MCF 10A (cell line): ENCODE results near the gene RHD. TPM values are rescaled to one million over a fixed set of nuclear protein-coding genes. Genes with fewer than 3 reads are reported as not detected.
"Not testable (repeated sequence)": the region's sequence is repeated elsewhere in the genome, so short reads cannot be mapped to it uniquely, and the experiment has no call there.

Experiments
- BruUV-seq: library from RNA; stranded (reverse); fragments of 400-500 nt; replicated peaks from 2 replicates; lab custom pipeline; 2021; lab: Mats Ljungman, UMichigan
- CTCF ChIA-PET: fragments of 300-600 bp; sonication (Branson Sonifier 250); formaldehyde crosslinking; extraction: SDS; loops from one replicate; lab custom pipeline; 2021; ENCODE audit warnings: antibody characterized with exemption, inconsistent platforms; lab: Yijun Ruan, JAX
- POLR2A ChIA-PET: fragments of 300-600, 350-650 bp; sonication (Branson Sonifier 250); formaldehyde crosslinking; extraction: SDS; loops from one replicate; lab custom pipeline; 2020; ENCODE audit warnings: antibody characterized with exemption, inconsistent platforms; lab: Yijun Ruan, JAX
- DNase-seq: peaks from one replicate; pipeline ENCODE4 v3.0.0-alpha.2; 2018; ENCODE audit not compliant: unreplicated experiment
- H3K27ac Mint-ChIP-seq: one replicate; pipeline ENCODE4 v1.8.0; 2022; ENCODE audit warnings: mild to moderate bottlenecking, low read depth, mixed read lengths; ENCODE audit not compliant: unreplicated experiment
- H3K27me3 Mint-ChIP-seq: one replicate; pipeline ENCODE4 v1.8.0; 2022; ENCODE audit warnings: mixed read lengths; ENCODE audit not compliant: insufficient read depth, unreplicated experiment
- H3K36me3 Mint-ChIP-seq: one replicate; pipeline ENCODE4 v1.8.0; 2022; ENCODE audit warnings: mild to moderate bottlenecking, moderate library complexity, mixed read lengths; ENCODE audit not compliant: insufficient read depth, unreplicated experiment
- H3K4me1 Mint-ChIP-seq: one replicate; pipeline ENCODE4 v1.8.0; 2022; ENCODE audit warnings: mixed read lengths; ENCODE audit not compliant: insufficient read depth, unreplicated experiment
- H3K4me3 Mint-ChIP-seq: one replicate; pipeline ENCODE4 v1.8.0; 2022; ENCODE audit warnings: mild to moderate bottlenecking, moderate library complexity, mixed read lengths; ENCODE audit not compliant: unreplicated experiment
- H3K9me3 Mint-ChIP-seq: one replicate; pipeline ENCODE4 v1.8.0; 2022; ENCODE audit warnings: mixed read lengths; ENCODE audit not compliant: unreplicated experiment
- intact Hi-C: fragments of 100-400 bp; cut with micrococcal nuclease; formaldehyde crosslinking; loops from 2 replicates; pipeline ENCODE4 v1.14.1; 2022
- total RNA-seq: library from RNA; stranded (reverse); gene quantifications from 2 replicates; pipeline ENCODE4 v1.2.3, GENCODE V29; 2022

RHD gene
- total RNA-seq, 1 experiment from 2014 or later = not detected

GRCh38 chr1:25268143-25268760, 4.1 kb upstream of the RHD start:
- CTCF ChIA-PET, H3K36me3 Mint-ChIP-seq, POLR2A ChIA-PET, H3K4me3 Mint-ChIP-seq, H3K27me3 Mint-ChIP-seq, intact Hi-C loops, H3K4me1 Mint-ChIP-seq, DNase-seq, H3K27ac Mint-ChIP-seq, BruUV-seq, H3K9me3 Mint-ChIP-seq: not testable (repeated sequence)

GRCh38 chr1:25275648-25276047, 3.3 kb downstream of the RHD start:
- H3K4me1 Mint-ChIP-seq, H3K27me3 Mint-ChIP-seq, H3K9me3 Mint-ChIP-seq, H3K4me3 Mint-ChIP-seq, POLR2A ChIA-PET, CTCF ChIA-PET, DNase-seq, H3K36me3 Mint-ChIP-seq, H3K27ac Mint-ChIP-seq, BruUV-seq, intact Hi-C loops: not testable (repeated sequence)

DNA sequence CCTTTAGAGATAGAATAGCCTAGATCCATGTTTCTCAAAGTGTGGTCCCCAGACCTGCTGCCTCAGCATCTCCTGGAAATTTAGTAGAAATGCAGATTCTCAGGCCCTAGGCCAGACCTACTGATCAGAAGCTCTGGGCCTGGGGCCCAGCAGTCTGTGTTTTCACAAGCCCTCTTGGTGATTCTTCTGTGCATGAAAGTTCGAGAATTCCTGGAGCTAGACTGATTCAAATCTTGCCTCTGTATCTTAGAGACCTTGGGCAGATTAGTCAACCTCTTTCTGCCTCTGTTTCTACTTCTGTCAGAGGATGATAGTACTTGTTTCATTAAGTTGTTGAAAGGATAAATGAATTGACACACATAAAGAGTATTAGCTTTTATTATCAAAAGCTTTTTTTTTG, 5.0 kb downstream of the RHD start:
- H3K4me1 Mint-ChIP-seq, H3K27me3 Mint-ChIP-seq, H3K4me3 Mint-ChIP-seq, POLR2A ChIA-PET, H3K9me3 Mint-ChIP-seq, intact Hi-C loops, H3K27ac Mint-ChIP-seq, H3K36me3 Mint-ChIP-seq, BruUV-seq, CTCF ChIA-PET, DNase-seq: not testable (repeated sequence)

- H3K4me1 Mint-ChIP-seq, intact Hi-C loops, CTCF ChIA-PET, H3K27me3 Mint-ChIP-seq, H3K4me3 Mint-ChIP-seq, H3K36me3 Mint-ChIP-seq, H3K27ac Mint-ChIP-seq, DNase-seq, BruUV-seq, POLR2A ChIA-PET, H3K9me3 Mint-ChIP-seq: not testable (repeated sequence)
Measured at GRCh38 chr1:25278358-25278757, 6.0 kb downstream of the RHD start.

- H3K27me3 Mint-ChIP-seq, intact Hi-C loops, H3K36me3 Mint-ChIP-seq, H3K9me3 Mint-ChIP-seq, H3K4me3 Mint-ChIP-seq, DNase-seq, BruUV-seq, POLR2A ChIA-PET, CTCF ChIA-PET, H3K4me1 Mint-ChIP-seq, H3K27ac Mint-ChIP-seq: not testable (repeated sequence)
Measured at GRCh38 chr1:25278790-25279189, 6.5 kb downstream of the RHD start.

DNA sequence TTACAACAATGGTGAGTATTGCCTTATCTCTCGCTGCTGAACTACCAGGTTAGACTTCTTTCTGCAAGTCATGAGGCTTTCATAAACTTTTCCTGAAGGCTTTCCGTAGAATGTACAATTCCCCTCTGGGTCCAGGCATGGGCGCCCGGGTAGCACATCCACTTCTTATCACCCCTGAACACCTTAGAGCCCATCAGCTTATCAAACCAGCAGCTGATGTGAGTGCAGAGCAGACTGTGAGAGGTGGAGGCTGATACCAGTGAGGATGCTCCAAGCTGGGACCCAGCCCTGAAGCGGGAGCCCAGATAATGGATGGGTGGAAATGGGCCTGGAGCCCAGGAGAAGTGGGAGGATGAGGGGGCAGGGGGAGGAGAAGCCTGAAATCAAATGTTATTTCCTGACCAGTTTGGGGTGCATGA, 7.4 kb downstream of the RHD start:
- CTCF ChIA-PET, BruUV-seq, POLR2A ChIA-PET, H3K36me3 Mint-ChIP-seq, H3K9me3 Mint-ChIP-seq, H3K4me3 Mint-ChIP-seq, DNase-seq, H3K27me3 Mint-ChIP-seq, H3K27ac Mint-ChIP-seq, intact Hi-C loops, H3K4me1 Mint-ChIP-seq: not testable (repeated sequence)

DNA sequence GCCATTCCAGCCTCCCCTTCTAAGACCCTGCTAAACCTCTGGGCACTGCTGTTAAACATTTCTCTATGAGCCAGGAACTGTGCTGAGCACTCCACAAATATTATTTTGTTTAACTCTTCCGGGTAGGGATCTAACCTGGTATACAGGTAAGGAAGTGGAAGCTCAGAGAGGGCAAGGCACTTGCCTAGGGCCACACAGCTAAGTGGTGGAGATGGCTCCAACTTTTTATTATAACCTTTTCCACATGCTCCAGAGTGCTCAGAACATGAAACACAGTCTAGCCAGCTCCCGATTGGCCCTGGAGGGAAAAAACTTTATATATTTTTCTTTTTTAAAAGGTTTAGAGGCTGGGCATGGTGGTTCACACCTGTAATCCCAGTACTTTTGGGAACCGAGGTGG, 13.6 kb downstream of the RHD start:
- DNase-seq, BruUV-seq, H3K36me3 Mint-ChIP-seq, H3K27ac Mint-ChIP-seq, H3K27me3 Mint-ChIP-seq, POLR2A ChIA-PET, H3K4me1 Mint-ChIP-seq, H3K4me3 Mint-ChIP-seq, H3K9me3 Mint-ChIP-seq, CTCF ChIA-PET, intact Hi-C loops: not testable (repeated sequence)

- H3K36me3 Mint-ChIP-seq, CTCF ChIA-PET, BruUV-seq, H3K27me3 Mint-ChIP-seq, H3K27ac Mint-ChIP-seq, H3K4me3 Mint-ChIP-seq, DNase-seq, POLR2A ChIA-PET, H3K4me1 Mint-ChIP-seq, H3K9me3 Mint-ChIP-seq, intact Hi-C loops: not testable (repeated sequence)
Measured at GRCh38 chr1:25287164-25287563, 14.9 kb downstream of the RHD start.

GRCh38 chr1:25288573-25289101, 16.3 kb downstream of the RHD start:
- H3K36me3 Mint-ChIP-seq, H3K27ac Mint-ChIP-seq, BruUV-seq, intact Hi-C loops, DNase-seq, POLR2A ChIA-PET, H3K27me3 Mint-ChIP-seq, H3K9me3 Mint-ChIP-seq, CTCF ChIA-PET, H3K4me3 Mint-ChIP-seq, H3K4me1 Mint-ChIP-seq: not testable (repeated sequence)
